ENCODE data around the gene TENM4. TPM values are rescaled to one million over a fixed set of nuclear protein-coding genes. Genes with fewer than 3 reads are reported as not detected.
A peak's percentile ranks its signal among the peaks of the same experiment; 100 is the strongest.

The TENM4 gene
- total RNA-seq, 2 donors from 2014 or later = 68.2 to 130 TPM

DNA sequence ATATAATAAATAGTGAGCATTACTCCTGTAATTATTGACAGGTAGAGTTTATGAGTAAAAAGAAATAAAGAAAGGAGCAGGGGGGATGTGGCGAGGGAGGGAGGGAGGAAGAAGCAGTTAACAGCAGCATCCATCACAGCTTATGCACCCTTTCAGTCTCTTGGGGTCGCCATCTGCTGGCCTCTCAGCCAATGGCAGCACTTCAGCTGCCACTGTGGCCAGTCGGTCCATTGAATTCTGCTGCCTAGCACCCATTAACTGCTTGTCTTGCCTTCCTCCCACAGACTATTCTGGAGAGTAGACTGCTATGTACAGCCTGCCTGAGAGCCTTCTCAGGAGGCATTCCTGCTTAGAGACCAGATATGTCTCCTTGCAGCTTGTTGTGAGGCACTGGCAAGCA lies 388.3 kb downstream of the TENM4 start:
- no peaks in the 10 kb centered on the region for H3K9me3 ChIP-seq (ENCODE audit: control insufficient read depth, low read length)
- H3K27me3 ChIP-seq (ENCODE audit: control insufficient read depth, insufficient read depth, low read length, poor library complexity, severe bottlenecking) = no peaks in the 10 kb centered on the region
- Mint-ChIP-seq H3K9me3 (no peaks in the 10 kb centered on the region), H3K36me3 (ENCODE audit: low read depth) (peaks cover 2% of the 10 kb centered on the region), H3K4me3 (no peak overlapping the region), H3K27ac (no peak overlapping the region), H3K4me1 (peaks cover 30% of the 10 kb centered on the region), H3K27me3 (ENCODE audit: insufficient read depth) (no peaks in the 10 kb centered on the region)
- TF ChIP-seq, protein P1, sequence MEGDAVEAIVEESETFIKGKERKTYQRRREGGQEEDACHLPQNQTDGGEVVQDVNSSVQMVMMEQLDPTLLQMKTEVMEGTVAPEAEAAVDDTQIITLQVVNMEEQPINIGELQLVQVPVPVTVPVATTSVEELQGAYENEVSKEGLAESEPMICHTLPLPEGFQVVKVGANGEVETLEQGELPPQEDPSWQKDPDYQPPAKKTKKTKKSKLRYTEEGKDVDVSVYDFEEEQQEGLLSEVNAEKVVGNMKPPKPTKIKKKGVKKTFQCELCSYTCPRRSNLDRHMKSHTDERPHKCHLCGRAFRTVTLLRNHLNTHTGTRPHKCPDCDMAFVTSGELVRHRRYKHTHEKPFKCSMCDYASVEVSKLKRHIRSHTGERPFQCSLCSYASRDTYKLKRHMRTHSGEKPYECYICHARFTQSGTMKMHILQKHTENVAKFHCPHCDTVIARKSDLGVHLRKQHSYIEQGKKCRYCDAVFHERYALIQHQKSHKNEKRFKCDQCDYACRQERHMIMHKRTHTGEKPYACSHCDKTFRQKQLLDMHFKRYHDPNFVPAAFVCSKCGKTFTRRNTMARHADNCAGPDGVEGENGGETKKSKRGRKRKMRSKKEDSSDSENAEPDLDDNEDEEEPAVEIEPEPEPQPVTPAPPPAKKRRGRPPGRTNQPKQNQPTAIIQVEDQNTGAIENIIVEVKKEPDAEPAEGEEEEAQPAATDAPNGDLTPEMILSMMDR (conservative IDR thresholded peaks at IDR 0.05) = peak; percentile 63
- peaks cover 10% of the 10 kb centered on the region for H3K4me1 ChIP-seq (ENCODE audit: control insufficient read depth, insufficient read depth, low read length)
- no peak overlapping the region for H3K9ac ChIP-seq (ENCODE audit: extremely low read depth, low read length, poor library complexity, severe bottlenecking)
- 43 to 51% methylated on average over 2 of the region's 3 CpGs for WGBS, 2 experiments (ENCODE audit: insufficient coverage in 1 of 2, insufficient read length in 1 of 2)
- no peak overlapping the region for H3K27ac ChIP-seq (ENCODE audit: low read depth, low read length)
- H3K36me3 ChIP-seq (ENCODE audit: control insufficient read depth, insufficient read depth, low read length) = no peaks in the 10 kb centered on the region
- peak; percentile 73 for DNase-seq
- H3K4me3 ChIP-seq (ENCODE audit: low read length) = no peak overlapping the region

DNA sequence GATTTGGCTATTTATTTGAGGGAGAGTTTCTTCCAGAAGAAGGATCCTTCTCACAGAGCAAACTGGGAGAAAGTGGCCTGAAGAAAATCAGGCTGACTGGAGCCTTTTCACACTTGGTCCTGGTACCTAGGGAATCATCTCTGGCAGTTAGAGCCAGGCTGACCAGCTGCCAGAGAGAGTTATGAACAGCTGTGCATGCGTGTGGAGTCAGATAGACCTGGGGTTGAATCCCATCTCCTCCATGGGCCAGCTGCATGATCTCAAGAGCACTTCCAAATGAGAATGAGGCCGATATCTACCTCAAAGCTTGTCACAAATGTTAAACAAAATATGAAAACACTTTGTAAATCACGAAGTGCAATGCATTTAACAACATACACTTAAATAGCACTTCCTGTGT lies 390.0 kb downstream of the TENM4 start:
- Mint-ChIP-seq H3K27me3 (ENCODE audit: insufficient read depth) (no peaks in the 10 kb centered on the region), H3K9me3 (no peaks in the 10 kb centered on the region)
- 58 to 62% methylated on average over 3 of the region's 3 CpGs for WGBS, 2 experiments (ENCODE audit: insufficient coverage in 1 of 2, insufficient read length in 1 of 2)

DNA sequence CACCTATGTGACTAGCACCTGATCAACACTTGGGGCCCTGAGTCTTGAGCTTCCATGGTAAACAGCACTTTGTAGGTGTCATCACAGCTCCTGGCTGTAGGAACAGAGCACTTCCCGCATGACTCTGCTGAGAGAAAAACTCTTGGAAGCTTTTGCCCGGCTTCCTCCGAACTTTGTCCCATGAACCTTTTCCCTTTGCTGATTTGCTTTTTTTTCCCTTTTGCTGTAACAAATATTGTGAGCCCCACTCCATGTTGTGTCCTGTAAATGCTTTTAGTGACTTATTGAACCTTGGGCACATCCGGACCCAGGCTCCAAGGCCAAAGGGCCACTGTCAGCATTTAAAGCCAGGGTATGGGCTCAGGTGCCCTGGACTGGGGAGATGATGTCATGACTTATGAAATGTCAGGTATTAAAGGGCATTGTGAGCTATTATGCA lies 391.1 kb downstream of the TENM4 start:
- no peak overlapping the region for H3K9ac ChIP-seq (ENCODE audit: extremely low read depth, low read length, poor library complexity, severe bottlenecking)
- H3K27me3 ChIP-seq (ENCODE audit: control insufficient read depth, insufficient read depth, low read length, poor library complexity, severe bottlenecking) = no peaks in the 10 kb centered on the region
- no peak overlapping the region for H3K27ac ChIP-seq (ENCODE audit: low read depth, low read length)
- H3K4me3 ChIP-seq (ENCODE audit: low read length) = no peak overlapping the region
- no peaks in the 10 kb centered on the region for H3K9me3 ChIP-seq (ENCODE audit: control insufficient read depth, low read length)
- H3K4me1 ChIP-seq (ENCODE audit: control insufficient read depth, insufficient read depth, low read length) = peaks cover 15% of the 10 kb centered on the region
- Mint-ChIP-seq H3K36me3 (ENCODE audit: low read depth) (no peaks in the 10 kb centered on the region), H3K27me3 (ENCODE audit: insufficient read depth) (no peaks in the 10 kb centered on the region), H3K27ac (peak overlapping the region; percentile 60), H3K4me3 (no peak overlapping the region), H3K4me1 (peaks cover 48% of the 10 kb centered on the region), H3K9me3 (no peaks in the 10 kb centered on the region)
- WGBS, 2 experiments (ENCODE audit: insufficient coverage in 1 of 2, insufficient read length in 1 of 2) = 80 to 97% methylated on average over 4 of the region's 4 CpGs
- TF ChIP-seq, protein P1 (conservative IDR thresholded peaks at IDR 0.05) = no peak
- no peaks in the 10 kb centered on the region for H3K36me3 ChIP-seq (ENCODE audit: control insufficient read depth, insufficient read depth, low read length)
- peak; percentile 73 for DNase-seq

More for the DNA sequence above, 390.0 kb downstream of the TENM4 start:
- TF ChIP-seq, protein P1 (conservative IDR thresholded peaks at IDR 0.05) = no peak
- Histone ChIP-seq H3K27ac (ENCODE audit: low read depth, low read length) (no peak overlapping the region), H3K4me1 (ENCODE audit: control insufficient read depth, insufficient read depth, low read length) (peaks cover 10% of the 10 kb centered on the region), H3K36me3 (ENCODE audit: control insufficient read depth, insufficient read depth, low read length) (no peaks in the 10 kb centered on the region), H3K9me3 (ENCODE audit: control insufficient read depth, low read length) (no peaks in the 10 kb centered on the region), H3K4me3 (ENCODE audit: low read length) (no peak overlapping the region), H3K27me3 (ENCODE audit: control insufficient read depth, insufficient read depth, low read length, poor library complexity, severe bottlenecking) (no peaks in the 10 kb centered on the region), H3K9ac (ENCODE audit: extremely low read depth, low read length, poor library complexity, severe bottlenecking) (no peak overlapping the region)
- H3K36me3 Mint-ChIP-seq (ENCODE audit: low read depth) = no peaks in the 10 kb centered on the region
- peaks cover 38% of the 10 kb centered on the region for H3K4me1 Mint-ChIP-seq
- DNase-seq = no peak
- H3K27ac Mint-ChIP-seq = no peak overlapping the region
- no peak overlapping the region for H3K4me3 Mint-ChIP-seq

Measured in endodermal cell (in vitro differentiated cells).